Measurements from ENCODE around the gene DSCAML1.

DNA sequence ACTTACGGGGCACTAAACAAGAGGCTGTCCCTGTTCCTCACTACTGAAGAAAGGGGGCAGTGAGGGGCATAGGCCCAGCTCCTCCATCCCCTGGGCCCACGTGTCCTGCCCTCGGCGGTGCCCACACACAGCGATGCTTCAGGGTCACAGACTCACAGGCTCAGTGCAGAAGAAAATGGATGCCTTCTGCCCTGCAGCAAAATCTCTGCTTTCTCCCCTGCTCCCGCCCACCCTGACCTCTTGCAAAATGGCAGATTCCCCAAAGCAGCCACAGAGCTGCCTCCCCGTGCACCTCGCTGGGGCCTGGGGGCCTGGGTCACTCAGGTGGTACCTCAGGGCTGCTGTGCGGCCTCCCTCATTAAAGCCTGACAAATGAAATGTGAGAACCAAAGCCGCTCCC, 204.0 kb downstream of the DSCAML1 start:
- TF ChIP-seq, protein P1, sequence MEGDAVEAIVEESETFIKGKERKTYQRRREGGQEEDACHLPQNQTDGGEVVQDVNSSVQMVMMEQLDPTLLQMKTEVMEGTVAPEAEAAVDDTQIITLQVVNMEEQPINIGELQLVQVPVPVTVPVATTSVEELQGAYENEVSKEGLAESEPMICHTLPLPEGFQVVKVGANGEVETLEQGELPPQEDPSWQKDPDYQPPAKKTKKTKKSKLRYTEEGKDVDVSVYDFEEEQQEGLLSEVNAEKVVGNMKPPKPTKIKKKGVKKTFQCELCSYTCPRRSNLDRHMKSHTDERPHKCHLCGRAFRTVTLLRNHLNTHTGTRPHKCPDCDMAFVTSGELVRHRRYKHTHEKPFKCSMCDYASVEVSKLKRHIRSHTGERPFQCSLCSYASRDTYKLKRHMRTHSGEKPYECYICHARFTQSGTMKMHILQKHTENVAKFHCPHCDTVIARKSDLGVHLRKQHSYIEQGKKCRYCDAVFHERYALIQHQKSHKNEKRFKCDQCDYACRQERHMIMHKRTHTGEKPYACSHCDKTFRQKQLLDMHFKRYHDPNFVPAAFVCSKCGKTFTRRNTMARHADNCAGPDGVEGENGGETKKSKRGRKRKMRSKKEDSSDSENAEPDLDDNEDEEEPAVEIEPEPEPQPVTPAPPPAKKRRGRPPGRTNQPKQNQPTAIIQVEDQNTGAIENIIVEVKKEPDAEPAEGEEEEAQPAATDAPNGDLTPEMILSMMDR (IDR thresholded peaks at IDR 0.05) = no peak
- TF ChIP-seq POLR2A (IDR thresholded peaks at IDR 0.05) = no peak

All from testis (tissue), 2 donors.